ENCODE measurements around the gene EIF4ENIF1. TPM values are rescaled to one million over a fixed set of nuclear protein-coding genes. Genes with fewer than 3 reads are reported as not detected.

The EIF4ENIF1 gene
- polyA plus RNA-seq, 2 of the 4 experiments (the other 2 are of a cell fraction): 10.3 to 15.5 TPM

GRCh38 chr22:31440681-31441080, 49.0 kb downstream of the EIF4ENIF1 start:
- WGBS (ENCODE audit: missing lambda C conversion rate): 91% methylated on average over 7 of the region's 7 CpGs
- POLR2A ChIA-PET: no interaction called here
- DNase-seq (ENCODE audit: low read depth in 1 of 2, low spot score in 1 of 2) (no peak), FAIRE-seq (no peak), ATAC-seq (no peak)
- TF ChIP-seq CBX2 (IDR thresholded peaks at IDR 0.05; ENCODE audit: borderline replicate concordance, low read depth) (no peak), GATA3 (IDR thresholded peaks at IDR 0.05; ENCODE audit: borderline replicate concordance) (no peak), KDM5A (IDR thresholded peaks at IDR 0.05) (no peak), BHLHE40 (IDR thresholded peaks at IDR 0.05; ENCODE audit: low read depth, low read length) (no peak)
- H3K9me3 ChIP-seq: no peaks in the 10 kb centered on the region
- H3K4me1 ChIP-seq: no peaks in the 10 kb centered on the region
- H3K4me2 ChIP-seq: no peak overlapping the region
- no peak overlapping the region for H3K27ac ChIP-seq
- CTCF ChIA-PET: interaction anchor here (2.1 kb wide), 1 partner anchor 11 kb away, joined by 7 read pairs; no protein-coding TSS in a partner anchor
- H3K4me3 ChIP-seq: no peak overlapping the region

GRCh38 chr22:31439808-31440207, 49.8 kb downstream of the EIF4ENIF1 start:
- TF ChIP-seq SREBF2 (IDR thresholded peaks at IDR 0.05) (no peak), CBX2 (IDR thresholded peaks at IDR 0.05; ENCODE audit: borderline replicate concordance, low read depth) (no peak), CHD2 (IDR thresholded peaks at IDR 0.05; ENCODE audit: low read length, partially characterized antibody) (no peak), MAZ (IDR thresholded peaks at IDR 0.05; ENCODE audit: borderline replicate concordance, low read depth, low read length) (no peak), KDM5A (IDR thresholded peaks at IDR 0.05) (no peak), EHMT2 (IDR thresholded peaks at IDR 0.05; ENCODE audit: low read depth) (no peak), HMGXB4 (CRISPR knock-in tag; IDR thresholded peaks at IDR 0.05; ENCODE audit: borderline replicate concordance) (no peak), KDM1A (IDR thresholded peaks at IDR 0.05; ENCODE audit: low read depth) (no peak), EP300 (IDR thresholded peaks at IDR 0.05) (no peak), USF2 (IDR thresholded peaks at IDR 0.05) (no peak)
- TF ChIP-seq, protein P1, sequence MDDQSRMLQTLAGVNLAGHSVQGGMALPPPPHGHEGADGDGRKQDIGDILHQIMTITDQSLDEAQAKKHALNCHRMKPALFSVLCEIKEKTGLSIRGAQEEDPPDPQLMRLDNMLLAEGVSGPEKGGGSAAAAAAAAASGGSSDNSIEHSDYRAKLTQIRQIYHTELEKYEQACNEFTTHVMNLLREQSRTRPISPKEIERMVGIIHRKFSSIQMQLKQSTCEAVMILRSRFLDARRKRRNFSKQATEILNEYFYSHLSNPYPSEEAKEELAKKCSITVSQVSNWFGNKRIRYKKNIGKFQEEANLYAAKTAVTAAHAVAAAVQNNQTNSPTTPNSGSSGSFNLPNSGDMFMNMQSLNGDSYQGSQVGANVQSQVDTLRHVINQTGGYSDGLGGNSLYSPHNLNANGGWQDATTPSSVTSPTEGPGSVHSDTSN (IDR thresholded peaks at IDR 0.05): no peak
- 82% methylated on average over 6 of the region's 8 CpGs for WGBS (ENCODE audit: missing lambda C conversion rate)
- no peaks in the 10 kb centered on the region for H3K9me3 ChIP-seq
- CTCF ChIA-PET: interaction anchor here (1.5 kb wide), 1 partner anchor 16 kb away, joined by 3 read pairs; no protein-coding TSS in a partner anchor
- DNase-seq (ENCODE audit: low read depth in 1 of 2, low spot score in 1 of 2): no peak
- no peak overlapping the region for H3K27ac ChIP-seq
- H3K4me1 ChIP-seq: no peaks in the 10 kb centered on the region
- H3K4me2 ChIP-seq: no peak overlapping the region
- no peak overlapping the region for H3K4me3 ChIP-seq
- no peak for ATAC-seq
- POLR2A ChIA-PET: no interaction called here
- no peak for FAIRE-seq

DNA sequence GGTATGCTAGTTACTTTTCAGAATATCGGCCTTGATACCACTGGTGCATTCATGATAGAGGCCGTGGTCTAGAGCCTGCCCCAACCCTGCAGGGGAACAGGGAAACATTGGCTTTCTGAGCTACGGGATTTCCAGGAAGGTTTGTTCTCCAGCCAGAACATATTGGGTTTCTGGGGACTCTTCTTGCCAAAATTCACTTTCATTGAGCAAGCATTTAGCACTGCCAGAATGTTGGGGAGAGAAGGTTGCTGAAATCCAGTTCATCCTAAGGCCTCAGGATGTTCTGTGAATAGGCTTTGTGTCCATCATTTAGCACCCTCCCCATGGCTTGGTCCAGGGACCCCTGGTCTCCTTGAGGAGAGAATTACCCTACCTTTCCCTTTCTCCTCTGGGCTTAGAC, 53.5 kb downstream of the EIF4ENIF1 start:
- Histone ChIP-seq H3K4me2 (no peak overlapping the region), H3K4me3 (no peak overlapping the region), H3K4me1 (no peaks in the 10 kb centered on the region), H3K27ac (no peak overlapping the region), H3K9me3 (no peaks in the 10 kb centered on the region)
- WGBS (ENCODE audit: missing lambda C conversion rate): 100% methylated on average over 2 of the region's 3 CpGs
- ChIA-PET CTCF (interaction anchor here (2.8 kb wide), 1 partner anchor 16 kb away, joined by 13 read pairs; no protein-coding TSS in a partner anchor), POLR2A (no interaction called here)
- DNase-seq (ENCODE audit: low read depth in 1 of 2, low spot score in 1 of 2): no peak
- no peak for FAIRE-seq
- TF ChIP-seq KDM1A (IDR thresholded peaks at IDR 0.05; ENCODE audit: low read depth) (no peak), NR3C1 (IDR thresholded peaks at IDR 0.05) (no peak), PHF8 (IDR thresholded peaks at IDR 0.05; ENCODE audit: borderline replicate concordance, low read depth) (no peak), ZSCAN20 (CRISPR knock-in tag; IDR thresholded peaks at IDR 0.05) (no peak), SREBF2 (IDR thresholded peaks at IDR 0.05) (no peak), CBX8 (IDR thresholded peaks at IDR 0.05) (no peak), GATA3 (IDR thresholded peaks at IDR 0.05; ENCODE audit: borderline replicate concordance) (no peak), CEBPB (IDR thresholded peaks at IDR 0.05) (no peak), USF2 (IDR thresholded peaks at IDR 0.05) (no peak), RFX5 (IDR thresholded peaks at IDR 0.05) (no peak), FOSB (CRISPR knock-in tag; IDR thresholded peaks at IDR 0.05) (no peak), TFCP2L1 (CRISPR knock-in tag; IDR thresholded peaks at IDR 0.05) (no peak), EP300 (IDR thresholded peaks at IDR 0.05) (no peak), CBX2 (IDR thresholded peaks at IDR 0.05; ENCODE audit: borderline replicate concordance, low read depth) (no peak), HEYL (CRISPR knock-in tag; IDR thresholded peaks at IDR 0.05) (no peak), CHD2 (IDR thresholded peaks at IDR 0.05; ENCODE audit: low read length, partially characterized antibody) (no peak), HOXB5 (CRISPR knock-in tag; IDR thresholded peaks at IDR 0.05) (no peak), HDAC2 (IDR thresholded peaks at IDR 0.05) (no peak)
- TF ChIP-seq, protein P2, sequence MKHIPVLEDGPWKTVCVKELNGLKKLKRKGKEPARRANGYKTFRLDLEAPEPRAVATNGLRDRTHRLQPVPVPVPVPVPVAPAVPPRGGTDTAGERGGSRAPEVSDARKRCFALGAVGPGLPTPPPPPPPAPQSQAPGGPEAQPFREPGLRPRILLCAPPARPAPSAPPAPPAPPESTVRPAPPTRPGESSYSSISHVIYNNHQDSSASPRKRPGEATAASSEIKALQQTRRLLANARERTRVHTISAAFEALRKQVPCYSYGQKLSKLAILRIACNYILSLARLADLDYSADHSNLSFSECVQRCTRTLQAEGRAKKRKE (CRISPR knock-in tag; IDR thresholded peaks at IDR 0.05; ENCODE audit: low read depth): no peak
- TF ChIP-seq, protein P3, sequence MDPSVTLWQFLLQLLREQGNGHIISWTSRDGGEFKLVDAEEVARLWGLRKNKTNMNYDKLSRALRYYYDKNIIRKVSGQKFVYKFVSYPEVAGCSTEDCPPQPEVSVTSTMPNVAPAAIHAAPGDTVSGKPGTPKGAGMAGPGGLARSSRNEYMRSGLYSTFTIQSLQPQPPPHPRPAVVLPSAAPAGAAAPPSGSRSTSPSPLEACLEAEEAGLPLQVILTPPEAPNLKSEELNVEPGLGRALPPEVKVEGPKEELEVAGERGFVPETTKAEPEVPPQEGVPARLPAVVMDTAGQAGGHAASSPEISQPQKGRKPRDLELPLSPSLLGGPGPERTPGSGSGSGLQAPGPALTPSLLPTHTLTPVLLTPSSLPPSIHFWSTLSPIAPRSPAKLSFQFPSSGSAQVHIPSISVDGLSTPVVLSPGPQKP (IDR thresholded peaks at IDR 0.05; ENCODE audit: low read depth, low read length): no peak
- no peak for ATAC-seq

Data from A549 (cell line).